Mucosa of rectum (tissue), 2 donors: Measurements from ENCODE around the gene PCDHA1.
"Not testable (repeated sequence)": the region's sequence is repeated elsewhere in the genome, so short reads cannot be mapped to it uniquely, and the experiment has no call there.

Experiments used
- H3K27ac ChIP-seq, 2 donors: one replicate each; pipeline ENCODE4 v1.7.0; 2013; ENCODE audit warnings: inconsistent platforms in 2 of 2, low read depth in 2 of 2, low read length in 2 of 2
- H3K27me3 ChIP-seq, 2 donors: one replicate each; pipeline ENCODE4 v1.7.0; 2013; ENCODE audit warnings: low read length in 2 of 2; ENCODE audit not compliant: control insufficient read depth in 2 of 2, insufficient read depth in 2 of 2
- H3K36me3 ChIP-seq, 2 donors: one replicate each; pipeline ENCODE4 v1.7.0; 2013; ENCODE audit warnings: low read length in 2 of 2; ENCODE audit not compliant: control insufficient read depth in 2 of 2, insufficient read depth in 2 of 2
- H3K4me1 ChIP-seq, 2 donors: one replicate each; pipeline ENCODE4 v1.7.0; 2013; ENCODE audit warnings: low read length in 2 of 2, mild to moderate bottlenecking in 1 of 2; ENCODE audit not compliant: control insufficient read depth in 2 of 2, insufficient read depth in 2 of 2
- H3K4me3 ChIP-seq, 2 donors: one replicate each; pipeline ENCODE4 v1.7.0; 2013; ENCODE audit warnings: low read length in 2 of 2
- H3K9ac ChIP-seq, 2 donors: one replicate each; pipeline ENCODE4 v1.7.0; 2013; ENCODE audit warnings: low read length in 2 of 2, low read depth in 1 of 2, mild to moderate bottlenecking in 1 of 2
- H3K9me3 ChIP-seq, 2 donors: one replicate each; pipeline ENCODE4 v1.7.0; 2013; ENCODE audit warnings: low read length in 2 of 2; ENCODE audit not compliant: control insufficient read depth in 2 of 2
- donor health status: healthy.
- donor health status: Normal muscosa, but diverticular disease.

The PCDHA1 gene

GRCh38 chr5:140785905-140786686 lies at the start of gene PCDHA1:
Gene PCDHA1 (plus strand): TSS chr5:140786140.
- Histone ChIP-seq H3K27me3 (no peaks in the 10 kb centered on the region), H3K4me1 (no peaks in the 10 kb centered on the region), H3K9ac (no peak within 1 kb of the TSS), H3K27ac (no peak within 1 kb of the TSS), H3K9me3 (peaks cover 21 to 22% of the 10 kb centered on the region in 2 donors), H3K36me3 (no peaks in the 10 kb centered on the region), H3K4me3 (no peak within 1 kb of the TSS)

GRCh38 chr5:140737486-140737885 lies 48.5 kb upstream of the PCDHA1 start:
- H3K9me3 ChIP-seq, result no peaks in the 10 kb centered on the region
- no peaks in the 10 kb centered on the region for H3K36me3 ChIP-seq
- no peaks in the 10 kb centered on the region for H3K4me1 ChIP-seq
- H3K27ac ChIP-seq, result no peak overlapping the region
- H3K9ac ChIP-seq, result no peak overlapping the region
- H3K27me3 ChIP-seq, result peaks cover 0 to 3% of the 10 kb centered on the region in 2 donors
- no peak overlapping the region for H3K4me3 ChIP-seq

- H3K27ac ChIP-seq, result no peak overlapping the region
- no peak overlapping the region for H3K4me3 ChIP-seq
- H3K36me3 ChIP-seq, result no peaks in the 10 kb centered on the region
- peaks cover 0 to 3% of the 10 kb centered on the region in 2 donors for H3K27me3 ChIP-seq
- H3K9ac ChIP-seq, result no peak overlapping the region
- peaks cover 0 to 2% of the 10 kb centered on the region in 2 donors for H3K9me3 ChIP-seq
- no peaks in the 10 kb centered on the region for H3K4me1 ChIP-seq
Measured at GRCh38 chr5:140741967-140742366, 44.0 kb upstream of the PCDHA1 start.

GRCh38 chr5:140753561-140753960 lies 32.4 kb upstream of the PCDHA1 start:
- peaks cover 15 to 16% of the 10 kb centered on the region in 2 donors for H3K9me3 ChIP-seq
- no peak overlapping the region for H3K27ac ChIP-seq
- no peak overlapping the region for H3K4me3 ChIP-seq
- no peaks in the 10 kb centered on the region for H3K36me3 ChIP-seq
- no peak overlapping the region for H3K9ac ChIP-seq
- H3K4me1 ChIP-seq, result no peaks in the 10 kb centered on the region
- no peaks in the 10 kb centered on the region for H3K27me3 ChIP-seq

- no peaks in the 10 kb centered on the region for H3K27me3 ChIP-seq
- H3K9me3 ChIP-seq, result peaks cover 24 to 42% of the 10 kb centered on the region in 2 donors
- no peak overlapping the region for H3K27ac ChIP-seq
- H3K36me3 ChIP-seq, result no peaks in the 10 kb centered on the region
- no peaks in the 10 kb centered on the region for H3K4me1 ChIP-seq
- no peak overlapping the region for H3K9ac ChIP-seq
- no peak overlapping the region for H3K4me3 ChIP-seq
Measured at GRCh38 chr5:140764177-140764973, 21.6 kb upstream of the PCDHA1 start.

- H3K27me3 ChIP-seq, result no peaks in the 10 kb centered on the region
- H3K27ac ChIP-seq, result no peak overlapping the region
- no peak overlapping the region for H3K4me3 ChIP-seq
- no peaks in the 10 kb centered on the region for H3K36me3 ChIP-seq
- peaks cover 26 to 47% of the 10 kb centered on the region in 2 donors for H3K9me3 ChIP-seq
- H3K4me1 ChIP-seq, result no peaks in the 10 kb centered on the region
- no peak overlapping the region for H3K9ac ChIP-seq
Measured at GRCh38 chr5:140767444-140767843, 18.5 kb upstream of the PCDHA1 start.

- H3K27me3 ChIP-seq, result no peaks in the 10 kb centered on the region
- H3K9me3 ChIP-seq, result peaks cover 9 to 24% of the 10 kb centered on the region in 2 donors
Measured at GRCh38 chr5:140780512-140780911, 5.4 kb upstream of the PCDHA1 start.

GRCh38 chr5:140787422-140787821 lies 1.5 kb downstream of the PCDHA1 start:
- not testable (repeated sequence) for H3K36me3 ChIP-seq, H3K27me3 ChIP-seq, H3K9ac ChIP-seq, H3K27ac ChIP-seq, H3K4me1 ChIP-seq, H3K4me3 ChIP-seq
- peaks cover 19 to 21% of the 10 kb centered on the region in 2 donors for H3K9me3 ChIP-seq

More at GRCh38 chr5:140780512-140780911, 5.4 kb upstream of the PCDHA1 start:
- Histone ChIP-seq H3K4me1 (no peaks in the 10 kb centered on the region), H3K4me3 (no peak overlapping the region), H3K36me3 (no peaks in the 10 kb centered on the region), H3K9ac (no peak overlapping the region), H3K27ac (no peak overlapping the region)

- not testable (repeated sequence) for H3K27me3 ChIP-seq, H3K27ac ChIP-seq, H3K9ac ChIP-seq, H3K4me3 ChIP-seq, H3K4me1 ChIP-seq, H3K36me3 ChIP-seq
- peaks cover 17% of the 10 kb centered on the region in 2 donors for H3K9me3 ChIP-seq
Measured at GRCh38 chr5:140787849-140788504, 2.0 kb downstream of the PCDHA1 start.

- no peak overlapping the region for H3K4me3 ChIP-seq
- H3K27ac ChIP-seq, result no peak overlapping the region
- no peak overlapping the region for H3K9ac ChIP-seq
- H3K4me1 ChIP-seq, result no peaks in the 10 kb centered on the region
- H3K27me3 ChIP-seq, result no peaks in the 10 kb centered on the region
- peaks cover 16 to 19% of the 10 kb centered on the region in 2 donors for H3K9me3 ChIP-seq
- no peaks in the 10 kb centered on the region for H3K36me3 ChIP-seq
Measured at GRCh38 chr5:140791089-140791488, 5.1 kb downstream of the PCDHA1 start.
